Suprapubic skin (tissue), 3 donors: ENCODE results near the gene DPF1.

Source experiments
- EP300 ChIP-seq: sonication (generic); formaldehyde crosslinking; IDR thresholded peaks from one replicate; pipeline ENCODE4 v1.6.1; 2017; ENCODE audit warnings: antibody characterized with exemption
- POLR2A ChIP-seq, 2 donors: fragments of 450-650 bp; IDR thresholded peaks; one replicate each; pipeline ENCODE4 v1.6.1; 2017; ENCODE audit warnings: antibody characterized with exemption in 2 of 2, mild to moderate bottlenecking in 2 of 2, moderate library complexity in 2 of 2
- TF ChIP-seq, protein P1 (sequence below), 2 donors: fragments of 200-600 bp in 1 of 2; fragments of 450-650 bp in 1 of 2; sonication (generic) in 1 of 2; IDR thresholded peaks; one replicate each; pipeline ENCODE4 v1.5.1; 2016 to 2019; ENCODE audit warnings: antibody characterized with exemption in 2 of 2, mild to moderate bottlenecking in 1 of 2, moderate library complexity in 1 of 2

- TF ChIP-seq, protein P1, sequence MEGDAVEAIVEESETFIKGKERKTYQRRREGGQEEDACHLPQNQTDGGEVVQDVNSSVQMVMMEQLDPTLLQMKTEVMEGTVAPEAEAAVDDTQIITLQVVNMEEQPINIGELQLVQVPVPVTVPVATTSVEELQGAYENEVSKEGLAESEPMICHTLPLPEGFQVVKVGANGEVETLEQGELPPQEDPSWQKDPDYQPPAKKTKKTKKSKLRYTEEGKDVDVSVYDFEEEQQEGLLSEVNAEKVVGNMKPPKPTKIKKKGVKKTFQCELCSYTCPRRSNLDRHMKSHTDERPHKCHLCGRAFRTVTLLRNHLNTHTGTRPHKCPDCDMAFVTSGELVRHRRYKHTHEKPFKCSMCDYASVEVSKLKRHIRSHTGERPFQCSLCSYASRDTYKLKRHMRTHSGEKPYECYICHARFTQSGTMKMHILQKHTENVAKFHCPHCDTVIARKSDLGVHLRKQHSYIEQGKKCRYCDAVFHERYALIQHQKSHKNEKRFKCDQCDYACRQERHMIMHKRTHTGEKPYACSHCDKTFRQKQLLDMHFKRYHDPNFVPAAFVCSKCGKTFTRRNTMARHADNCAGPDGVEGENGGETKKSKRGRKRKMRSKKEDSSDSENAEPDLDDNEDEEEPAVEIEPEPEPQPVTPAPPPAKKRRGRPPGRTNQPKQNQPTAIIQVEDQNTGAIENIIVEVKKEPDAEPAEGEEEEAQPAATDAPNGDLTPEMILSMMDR (IDR thresholded peaks at IDR 0.05) = no peak
- TF ChIP-seq POLR2A (IDR thresholded peaks at IDR 0.05) = no peak
- TF ChIP-seq EP300 = no peak
These were observed 32.3 kb downstream of the DPF1 start for GRCh38 chr19:38191747-38192146.
